ENCODE data around the gene COQ6. TPM values are rescaled to one million over a fixed set of nuclear protein-coding genes. Genes with fewer than 3 reads are reported as not detected.
"Not testable (repeated sequence)": the region's sequence is repeated elsewhere in the genome, so short reads cannot be mapped to it uniquely, and the experiment has no call there.

COQ6 gene

DNA sequence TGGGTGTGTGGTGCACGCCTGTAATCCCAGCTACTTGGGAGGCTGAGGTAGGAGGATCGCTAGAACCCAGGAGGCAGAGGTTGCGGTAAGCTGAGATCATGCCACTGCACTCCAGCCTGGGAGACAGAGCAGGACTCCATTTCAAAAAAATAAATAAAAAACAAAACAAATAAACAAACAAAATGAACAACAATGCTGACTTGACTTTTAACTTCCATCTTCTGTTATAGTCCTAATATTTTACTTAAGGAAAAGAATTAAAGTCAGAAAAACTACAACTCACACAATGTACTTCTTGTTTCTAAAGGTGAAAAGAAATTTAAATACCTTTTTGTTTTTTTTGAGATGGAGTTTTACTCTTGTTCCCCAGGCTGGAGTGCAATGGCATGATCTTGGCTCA, 55.6 kb downstream of the COQ6 start:
- no CpG with 5 or more reads among the region's 3 CpGs for WGBS, 2 donors (ENCODE audit: extremely low coverage in 2 of 2, insufficient read length in 2 of 2, insufficient replicate concordance in 1 of 2)
- not testable (repeated sequence) for H3K9me3 ChIP-seq (replicated peaks in 1 of 2; ENCODE audit: control insufficient read depth in 2 of 2, insufficient read depth in 1 of 2, low read depth in 1 of 2, low read length in 2 of 2); H3K36me3 ChIP-seq (replicated peaks in 1 of 2; ENCODE audit: control insufficient read depth in 2 of 2, insufficient read depth in 2 of 2, low read length in 2 of 2); H2BK15ac ChIP-seq (ENCODE audit: low read length); H4K91ac ChIP-seq (ENCODE audit: low read depth, low read length, poor library complexity); H2BK5ac ChIP-seq (ENCODE audit: low read length); H2BK12ac ChIP-seq (ENCODE audit: low read length); H3K4me1 ChIP-seq (ENCODE audit: control insufficient read depth in 2 of 2, insufficient read depth in 1 of 2, low read depth in 1 of 2, low read length in 2 of 2); H3K4me3 ChIP-seq (ENCODE audit: low read length in 2 of 2); DNase-seq (ENCODE audit: low spot score); H3K9ac ChIP-seq (ENCODE audit: low read depth, low read length, poor library complexity); H3K23ac ChIP-seq (ENCODE audit: low read depth, low read length, poor library complexity); H3K79me1 ChIP-seq (ENCODE audit: low read depth, low read length); H3K4me2 ChIP-seq (ENCODE audit: insufficient read depth, low read length, poor library complexity, severe bottlenecking); H3K27me3 ChIP-seq (ENCODE audit: control insufficient read depth in 3 of 3, insufficient read depth in 3 of 3, low read depth in 1 of 3, low read length in 3 of 3); H3K18ac ChIP-seq (ENCODE audit: low read length); H2AFZ ChIP-seq (ENCODE audit: low read length); H2AK5ac ChIP-seq (ENCODE audit: low read depth, low read length); H2BK120ac ChIP-seq (ENCODE audit: low read depth, low read length); H3K27ac ChIP-seq (replicated peaks; ENCODE audit: low read length); H4K8ac ChIP-seq (ENCODE audit: low read depth, low read length); H3K4ac ChIP-seq (ENCODE audit: low read length); H3K14ac ChIP-seq (ENCODE audit: low read length)

DNA sequence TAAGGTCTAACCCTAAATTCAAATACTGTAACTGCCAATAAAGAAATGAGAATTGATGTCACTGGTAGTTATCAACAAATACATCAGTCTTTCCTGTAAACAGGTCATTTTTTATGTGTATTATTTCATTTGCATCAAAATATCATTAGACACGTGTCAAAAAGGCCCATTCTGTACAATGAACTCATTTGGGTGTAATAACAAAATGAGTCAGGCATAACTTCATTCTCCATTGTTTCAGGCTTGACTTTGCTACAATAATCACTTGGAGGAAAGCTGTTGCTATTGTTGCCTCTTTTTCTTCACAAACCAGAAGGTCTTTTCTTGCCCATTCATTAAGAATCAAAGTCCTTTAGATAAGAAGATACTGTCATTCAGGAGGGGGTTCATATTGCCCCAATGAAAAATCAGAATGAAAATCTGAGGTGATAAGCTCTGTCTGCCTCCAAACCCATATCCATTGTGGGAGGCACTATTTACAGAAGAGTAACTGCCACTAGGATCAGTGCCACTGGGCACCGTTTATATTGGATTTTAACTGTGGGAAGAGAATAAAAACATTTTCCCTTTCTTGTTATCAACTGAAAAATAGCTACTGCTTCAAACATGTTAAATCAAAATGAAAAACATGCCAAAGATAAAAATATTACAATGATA, 58.9 kb downstream of the COQ6 start:
- Histone ChIP-seq H3K14ac (ENCODE audit: low read length) (no peak overlapping the region), H3K9ac (ENCODE audit: low read depth, low read length, poor library complexity) (no peak overlapping the region), H4K8ac (ENCODE audit: low read depth, low read length) (no peak overlapping the region), H3K79me1 (ENCODE audit: low read depth, low read length) (no peaks in the 10 kb centered on the region), H4K91ac (ENCODE audit: low read depth, low read length, poor library complexity) (no peak overlapping the region), H3K23ac (ENCODE audit: low read depth, low read length, poor library complexity) (no peak overlapping the region), H2AK5ac (ENCODE audit: low read depth, low read length) (no peak overlapping the region), H3K27me3 (ENCODE audit: control insufficient read depth in 3 of 3, insufficient read depth in 3 of 3, low read depth in 1 of 3, low read length in 3 of 3) (no peaks in the 10 kb centered on the region), H2AFZ (ENCODE audit: low read length) (no peak overlapping the region), H3K4me1 (ENCODE audit: control insufficient read depth in 2 of 2, insufficient read depth in 1 of 2, low read depth in 1 of 2, low read length in 2 of 2) (no peaks in the 10 kb centered on the region), H3K4ac (ENCODE audit: low read length) (no peak overlapping the region), H3K27ac (replicated peaks; ENCODE audit: low read length) (no peak overlapping the region), H2BK12ac (ENCODE audit: low read length) (no peak overlapping the region), H3K4me2 (ENCODE audit: insufficient read depth, low read length, poor library complexity, severe bottlenecking) (no peak overlapping the region), H3K36me3 (replicated peaks in 1 of 2; ENCODE audit: control insufficient read depth in 2 of 2, insufficient read depth in 2 of 2, low read length in 2 of 2) (peaks cover 4 to 22% of the 10 kb centered on the region in 2 donors), H2BK15ac (ENCODE audit: low read length) (no peak overlapping the region), H3K9me3 (replicated peaks in 1 of 2; ENCODE audit: control insufficient read depth in 2 of 2, insufficient read depth in 1 of 2, low read depth in 1 of 2, low read length in 2 of 2) (no peaks in the 10 kb centered on the region), H3K18ac (ENCODE audit: low read length) (no peak overlapping the region), H2BK5ac (ENCODE audit: low read length) (no peak overlapping the region), H2BK120ac (ENCODE audit: low read depth, low read length) (no peak overlapping the region), H3K4me3 (ENCODE audit: low read length in 2 of 2) (no peak overlapping the region)
- no CpG with 5 or more reads among the region's 2 CpGs for WGBS, 2 donors (ENCODE audit: extremely low coverage in 2 of 2, insufficient read length in 2 of 2, insufficient replicate concordance in 1 of 2)
- DNase-seq (ENCODE audit: low spot score) = no peak

Small RNA genes within 50 kb of the gene (small RNA-seq; reads per million reads assigned to genes)
- not detected for gene AC005480.2 (ENCODE audit: insufficient read depth)
- not detected for gene RF00019 (ENCODE audit: insufficient read depth)

Measured in neuronal stem cell (in vitro differentiated cells).